Mammary epithelial cell (primary cell): ENCODE results near the gene ZSWIM8.

Experiments
- CTCF ChIP-seq, 2 donors: IDR thresholded peaks in 1 of 2; conservative IDR thresholded peaks in 1 of 2; 2 replicates each; pipeline ENCODE4 v1.5.1; 2011 to 2012; ENCODE audit warnings: inconsistent platforms in 2 of 2, low read length in 2 of 2, mild to moderate bottlenecking in 2 of 2, control low read depth in 1 of 2, low read depth in 1 of 2; ENCODE audit not compliant: insufficient read depth in 1 of 2; ENCODE audit errors: extremely low read depth in 1 of 2
- EZH2 ChIP-seq: IDR thresholded peaks from 2 replicates; pipeline ENCODE4 v1.6.1; 2012; ENCODE audit warnings: low read length, inconsistent platforms, borderline replicate concordance

- TF ChIP-seq CTCF (conservative IDR thresholded peaks at IDR 0.05 in 1 of 2, IDR thresholded peaks at IDR 0.05 in 1 of 2; ENCODE audit: extremely low read depth in 1 of 2, insufficient read depth in 1 of 2, low read depth in 1 of 2, low read length in 2 of 2) (no peak), EZH2 (no peak)
These were observed 15.3 kb downstream of the ZSWIM8 start for GRCh38 chr10:73800560-73801252.
